Suppressor macrophage (primary cell): ENCODE data around the gene CAPN10.

Experiments used
- DNase-seq, 4 experiments: peaks; one replicate each; pipeline ENCODE4 v3.0.0-alpha.2; 2020 to 2022

Gene CAPN10

DNA sequence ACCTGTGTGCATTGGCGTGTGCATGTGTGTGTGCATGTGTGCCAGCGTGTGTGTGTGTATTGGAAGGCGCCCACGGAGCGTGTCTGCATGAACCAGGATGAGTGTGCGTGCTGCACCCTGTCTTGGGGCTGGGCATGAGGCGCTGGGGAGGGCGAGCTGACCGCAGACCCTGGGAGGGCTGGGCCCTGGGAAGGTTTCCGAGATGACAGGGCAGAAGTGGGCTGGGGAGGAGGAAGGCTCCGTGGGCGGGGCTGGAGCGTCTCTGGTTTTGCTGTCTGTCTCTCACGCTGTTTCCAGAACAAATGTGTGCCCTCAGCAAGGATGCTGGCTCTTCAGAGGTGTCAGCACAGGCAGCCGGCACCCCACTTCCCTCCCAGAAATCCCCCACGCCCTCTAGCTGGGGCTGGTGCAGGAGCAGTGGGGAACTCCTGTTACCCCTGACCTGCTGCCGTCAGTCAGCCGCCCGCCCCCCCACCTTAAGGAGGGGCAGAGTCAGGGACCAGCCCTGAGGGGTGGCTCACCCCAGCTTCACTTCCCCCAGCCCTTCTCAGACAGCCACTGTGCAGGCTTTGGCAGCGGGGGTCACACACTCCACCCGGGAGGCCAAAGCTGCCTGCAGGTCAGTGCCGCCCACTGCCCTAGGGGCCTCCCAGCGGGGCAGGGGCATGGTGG lies 38.6 kb downstream of the CAPN10 start, which contains the start of gene GPR35:
GPR35 (plus strand) TSS at position 531 of the 672 bp plus-strand sequence. CDS start 4,473 bp downstream, outside the sequence.
- peak; percentile 92 to 96 (median 95) for DNase-seq

DNA sequence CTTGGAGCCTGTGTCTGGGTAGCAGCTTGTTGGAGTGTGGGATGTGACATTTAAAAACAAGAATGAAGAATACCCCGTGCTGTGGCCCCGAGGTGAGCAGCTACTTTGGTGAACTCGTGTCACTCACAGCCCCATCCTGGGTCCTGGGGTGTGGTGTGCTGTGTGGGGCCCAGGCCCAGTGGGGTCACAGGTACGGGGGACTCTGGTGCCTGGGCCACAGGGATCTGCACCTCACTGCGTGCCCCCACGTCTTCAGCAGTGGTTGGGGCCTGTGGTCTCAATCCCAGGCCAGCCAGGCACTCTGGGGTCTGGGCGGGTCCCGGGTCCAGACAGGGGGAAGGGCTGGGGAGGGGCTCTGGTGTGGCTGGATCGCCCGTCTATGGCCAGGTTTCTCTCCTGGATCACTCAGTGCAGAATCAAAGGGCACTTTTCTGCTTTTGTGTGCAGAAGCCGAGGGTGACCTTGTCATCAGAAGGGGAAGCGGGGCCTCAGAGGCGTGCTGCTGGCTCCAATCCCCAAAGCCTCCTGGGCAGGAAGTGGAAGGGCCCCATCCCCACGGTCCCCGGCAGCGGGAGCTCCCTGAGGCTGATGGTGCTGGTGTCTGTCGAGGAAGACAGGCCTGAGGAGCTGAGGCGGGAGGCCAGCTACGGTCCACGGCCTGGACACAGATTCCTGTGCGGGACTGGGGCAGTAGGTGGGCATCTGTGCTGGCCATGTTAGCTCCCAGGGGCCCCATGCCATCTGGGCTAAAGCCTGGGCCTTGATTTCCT lies 40.2 kb downstream of the CAPN10 start:
- DNase-seq: peak; percentile 81 to 93 (median 89)

DNA sequence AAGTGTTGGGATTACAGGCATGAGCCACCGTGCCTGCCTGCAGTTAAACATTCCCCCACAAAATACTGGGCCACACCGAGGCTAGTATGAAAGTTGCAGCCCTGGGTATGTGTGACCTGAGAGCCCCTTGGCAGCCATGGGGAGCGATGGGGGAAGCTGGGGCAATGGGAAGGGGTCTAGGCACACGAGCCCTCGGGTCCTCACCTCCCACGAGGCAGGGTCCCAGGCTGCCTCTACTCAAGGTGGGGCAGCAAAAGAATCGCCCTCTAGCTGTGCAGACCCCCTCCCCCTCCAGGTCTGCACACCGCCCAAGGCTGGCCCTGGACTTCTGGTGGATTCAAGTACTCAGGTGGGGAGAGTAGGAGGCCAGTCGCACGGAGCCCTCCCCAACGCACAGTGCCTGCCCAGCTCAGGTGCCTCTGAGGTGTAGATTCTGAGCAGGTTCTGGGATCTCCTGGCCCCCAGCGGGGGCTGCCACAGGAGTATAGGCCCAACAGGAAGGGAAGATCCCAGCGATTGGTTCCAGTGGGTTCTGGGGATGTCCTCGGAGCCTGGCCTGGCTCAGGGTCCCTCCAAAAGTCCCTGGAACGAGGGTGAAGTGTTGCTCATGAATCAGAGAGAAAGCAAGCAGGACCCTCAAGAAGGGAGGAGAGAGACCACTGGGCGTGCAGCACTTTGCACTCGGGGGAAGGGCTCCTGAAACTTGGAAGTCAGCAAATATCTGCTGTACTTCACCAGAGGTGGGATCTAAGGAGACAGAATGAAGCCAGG lies 41.4 kb downstream of the CAPN10 start:
- no peak for DNase-seq

DNA sequence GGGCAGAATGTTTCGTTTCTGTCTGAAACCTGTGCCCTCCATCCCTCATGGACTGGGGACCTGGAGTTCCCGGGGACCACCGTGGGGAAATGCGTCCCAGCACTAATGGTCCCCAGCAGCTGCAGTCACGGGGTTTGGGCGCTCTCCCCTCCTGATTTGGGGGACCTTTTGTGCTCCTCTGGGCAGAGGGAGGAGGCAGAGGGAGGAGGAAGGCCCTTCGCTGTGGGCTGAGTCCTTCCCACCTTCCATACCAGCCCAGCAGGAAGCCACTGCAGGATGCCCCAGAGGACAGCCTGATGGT lies 41.9 kb downstream of the CAPN10 start:
- DNase-seq: no peak

DNA sequence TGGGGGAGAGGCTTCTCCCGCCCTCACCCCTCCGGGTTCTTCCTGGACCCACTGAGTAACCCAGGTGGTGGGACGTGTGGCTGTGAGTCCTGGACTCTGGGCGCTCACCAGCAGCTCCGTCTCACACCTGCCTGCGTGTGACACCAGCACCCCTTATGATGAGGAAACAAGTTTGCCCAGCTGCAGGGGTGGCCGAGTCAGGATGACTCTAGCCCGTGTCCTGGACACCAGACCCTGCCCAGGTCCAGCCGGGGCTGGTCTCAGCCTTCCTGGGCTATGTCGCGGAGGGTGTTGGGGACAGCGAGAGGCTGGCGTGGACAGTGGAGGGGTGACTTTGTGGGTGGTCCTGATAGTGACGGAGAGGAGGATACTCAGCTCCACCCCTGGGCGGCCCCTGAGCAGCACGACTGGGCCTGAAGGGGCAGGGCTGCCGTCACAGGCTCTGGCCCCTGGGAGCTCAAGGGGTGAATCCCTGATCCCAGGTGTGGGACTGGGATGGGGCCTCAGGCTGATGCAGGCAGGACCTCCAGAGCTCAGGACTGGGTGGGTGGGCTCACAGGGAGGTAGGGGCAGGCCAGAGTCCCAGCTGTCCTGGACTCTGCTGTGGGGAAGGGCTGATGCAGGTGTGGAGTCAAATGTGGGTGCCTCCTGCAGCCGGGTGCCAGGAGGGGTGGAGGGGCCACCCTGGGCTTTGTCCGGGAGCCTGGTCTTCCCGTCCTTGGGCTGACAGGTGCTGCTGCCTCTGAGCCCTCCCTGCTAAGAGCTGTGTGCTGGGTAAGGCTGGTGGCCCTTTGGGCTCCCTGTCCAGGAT lies 42.5 kb downstream of the CAPN10 start:
- no peak for DNase-seq

DNA sequence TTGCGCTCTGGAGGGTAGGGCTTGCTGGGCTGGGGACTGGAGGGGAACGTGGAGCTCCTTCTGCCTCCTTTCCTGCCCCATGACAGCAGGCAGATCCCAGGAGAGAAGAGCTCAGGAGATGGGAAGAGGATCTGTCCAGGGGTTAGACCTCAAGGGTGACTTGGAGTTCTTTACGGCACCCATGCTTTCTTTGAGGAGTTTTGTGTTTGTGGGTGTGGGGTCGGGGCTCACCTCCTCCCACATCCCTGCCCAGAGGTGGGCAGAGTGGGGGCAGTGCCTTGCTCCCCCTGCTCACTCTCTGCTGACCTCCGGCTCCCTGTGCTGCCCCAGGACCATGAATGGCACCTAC lies 43.1 kb downstream of the CAPN10 start:
- peak in 1 of 4 experiments; percentile 1 for DNase-seq

DNA sequence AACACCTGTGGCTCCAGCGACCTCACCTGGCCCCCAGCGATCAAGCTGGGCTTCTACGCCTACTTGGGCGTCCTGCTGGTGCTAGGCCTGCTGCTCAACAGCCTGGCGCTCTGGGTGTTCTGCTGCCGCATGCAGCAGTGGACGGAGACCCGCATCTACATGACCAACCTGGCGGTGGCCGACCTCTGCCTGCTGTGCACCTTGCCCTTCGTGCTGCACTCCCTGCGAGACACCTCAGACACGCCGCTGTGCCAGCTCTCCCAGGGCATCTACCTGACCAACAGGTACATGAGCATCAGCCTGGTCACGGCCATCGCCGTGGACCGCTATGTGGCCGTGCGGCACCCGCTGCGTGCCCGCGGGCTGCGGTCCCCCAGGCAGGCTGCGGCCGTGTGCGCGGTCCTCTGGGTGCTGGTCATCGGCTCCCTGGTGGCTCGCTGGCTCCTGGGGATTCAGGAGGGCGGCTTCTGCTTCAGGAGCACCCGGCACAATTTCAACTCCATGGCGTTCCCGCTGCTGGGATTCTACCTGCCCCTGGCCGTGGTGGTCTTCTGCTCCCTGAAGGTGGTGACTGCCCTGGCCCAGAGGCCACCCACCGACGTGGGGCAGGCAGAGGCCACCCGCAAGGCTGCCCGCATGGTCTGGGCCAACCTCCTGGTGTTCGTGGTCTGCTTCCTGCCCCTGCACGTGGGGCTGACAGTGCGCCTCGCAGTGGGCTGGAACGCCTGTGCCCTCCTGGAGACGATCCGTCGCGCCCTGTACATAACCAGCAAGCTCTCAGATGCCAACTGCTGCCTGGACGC lies 43.6 kb downstream of the CAPN10 start:
- no peak for DNase-seq

DNA sequence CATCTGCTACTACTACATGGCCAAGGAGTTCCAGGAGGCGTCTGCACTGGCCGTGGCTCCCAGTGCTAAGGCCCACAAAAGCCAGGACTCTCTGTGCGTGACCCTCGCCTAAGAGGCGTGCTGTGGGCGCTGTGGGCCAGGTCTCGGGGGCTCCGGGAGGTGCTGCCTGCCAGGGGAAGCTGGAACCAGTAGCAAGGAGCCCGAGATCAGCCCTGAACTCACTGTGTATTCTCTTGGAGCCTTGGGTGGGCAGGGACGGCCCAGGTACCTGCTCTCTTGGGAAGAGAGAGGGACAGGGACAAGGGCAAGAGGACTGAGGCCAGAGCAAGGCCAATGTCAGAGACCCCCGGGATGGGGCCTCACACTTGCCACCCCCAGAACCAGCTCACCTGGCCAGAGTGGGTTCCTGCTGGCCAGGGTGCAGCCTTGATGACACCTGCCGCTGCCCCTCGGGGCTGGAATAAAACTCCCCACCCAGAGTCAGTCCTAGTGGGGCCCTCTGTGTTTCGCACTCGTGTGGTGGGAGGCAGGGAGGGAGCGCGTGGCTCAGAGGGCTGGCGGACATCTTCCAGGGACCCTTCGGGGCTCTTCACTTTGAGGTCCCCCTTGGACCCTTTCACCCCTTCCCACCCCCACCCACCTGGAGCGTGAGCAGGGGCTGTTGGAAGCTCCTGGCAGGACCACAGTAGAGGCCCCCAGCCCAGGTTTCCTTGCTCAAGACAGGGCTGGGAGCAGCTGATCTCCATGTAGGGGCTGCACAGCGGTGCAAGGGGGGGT lies 44.4 kb downstream of the CAPN10 start:
- DNase-seq: no peak

DNA sequence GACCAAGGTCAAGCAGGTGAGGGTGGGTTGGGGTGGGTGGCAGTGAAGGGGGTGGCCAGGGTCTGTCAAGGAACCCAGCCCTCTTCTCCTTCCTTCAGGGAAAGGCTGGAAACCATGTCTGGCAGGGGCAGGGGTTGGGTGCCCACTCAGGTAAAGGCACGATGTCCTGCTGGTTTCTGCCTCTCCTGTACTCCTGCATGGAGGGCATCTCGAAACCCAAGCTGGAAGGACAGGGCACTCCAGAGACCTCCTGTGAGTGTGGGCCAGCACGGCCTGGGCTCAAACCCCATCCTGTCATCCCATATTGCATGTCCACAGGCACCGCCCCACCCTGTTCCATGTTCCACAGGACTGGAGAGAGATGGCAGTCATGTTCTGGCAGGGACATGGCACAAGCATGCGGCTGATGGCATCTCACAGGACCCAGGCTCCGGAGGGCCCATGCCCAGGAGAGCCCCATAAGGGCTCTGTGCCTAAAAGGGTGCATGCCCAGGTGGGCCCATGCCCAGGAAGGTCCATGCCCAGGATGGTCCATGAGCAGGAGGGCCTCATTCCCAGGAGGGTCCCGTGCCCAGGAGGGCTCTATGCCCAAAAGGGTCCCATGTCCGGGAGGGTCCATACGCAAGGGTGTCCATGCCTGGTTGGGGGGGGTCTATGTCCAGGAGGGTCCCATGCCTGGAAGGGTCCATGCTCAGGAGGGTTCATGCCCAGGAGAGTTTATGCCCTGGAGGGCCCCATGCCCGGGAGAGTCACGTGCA lies 45.2 kb downstream of the CAPN10 start:
- DNase-seq: no peak

DNA sequence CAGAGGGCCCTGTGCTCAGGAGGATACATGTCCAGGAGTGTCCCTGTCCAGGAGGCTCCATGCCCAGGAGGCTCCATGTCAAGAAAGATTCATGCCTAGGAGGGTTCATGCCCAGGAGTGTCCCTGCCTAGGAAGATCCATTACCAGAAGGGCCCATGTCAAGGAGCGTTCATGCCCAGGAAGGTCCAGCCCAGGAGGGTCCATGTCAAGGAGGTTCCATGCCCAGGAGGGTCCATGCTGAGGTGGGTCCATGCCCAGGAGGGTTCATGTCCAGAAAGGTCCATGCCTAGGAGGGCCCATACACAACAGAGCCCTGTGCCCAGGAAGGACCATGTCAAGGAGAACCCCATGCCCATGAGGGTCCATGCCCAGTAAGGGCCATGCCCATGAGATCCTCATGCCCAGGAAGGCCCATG lies 45.8 kb downstream of the CAPN10 start:
- no peak for DNase-seq

DNA sequence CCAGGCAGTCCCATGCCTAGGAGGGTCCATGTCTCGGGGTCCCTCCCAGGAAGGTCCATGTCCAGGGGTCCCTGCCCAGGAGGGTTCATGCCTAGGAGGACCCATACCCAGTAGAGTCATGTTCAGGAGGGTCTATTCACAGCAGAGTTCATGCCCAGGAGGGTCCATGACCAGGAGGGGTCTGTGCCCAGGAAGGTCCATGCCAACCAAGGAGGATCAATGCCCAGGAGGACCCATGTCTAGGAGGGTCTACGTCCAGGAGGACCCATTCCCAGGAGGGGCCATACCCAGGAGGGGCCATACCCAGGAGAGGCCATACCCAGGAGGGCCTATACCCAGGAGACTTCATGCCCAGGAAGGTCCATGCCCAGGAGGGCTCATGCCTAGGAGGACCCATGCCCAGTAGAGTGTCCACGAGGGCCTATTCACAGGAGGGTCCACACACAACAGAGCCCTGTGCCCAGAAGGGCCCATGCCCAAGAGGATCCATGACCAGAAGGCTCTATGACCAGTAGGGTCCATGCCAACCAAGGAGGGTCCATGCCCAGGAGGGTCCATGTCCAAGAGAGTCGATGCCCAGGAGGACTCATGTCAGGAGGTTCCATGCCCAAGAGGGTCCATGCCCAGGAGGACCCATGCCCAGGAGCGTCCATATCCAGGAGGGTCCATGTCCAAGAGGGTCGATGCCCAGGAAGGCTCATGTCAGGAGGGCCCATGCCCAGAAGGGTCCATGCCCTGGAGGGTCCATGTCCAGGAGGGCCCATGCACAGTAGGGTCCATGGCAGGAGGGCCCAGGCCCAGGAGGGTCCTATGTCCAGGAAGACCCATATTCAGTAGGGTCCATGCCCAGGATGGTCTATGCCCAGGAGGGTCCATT lies 48.8 kb downstream of the CAPN10 start:
- DNase-seq: no peak

DNA sequence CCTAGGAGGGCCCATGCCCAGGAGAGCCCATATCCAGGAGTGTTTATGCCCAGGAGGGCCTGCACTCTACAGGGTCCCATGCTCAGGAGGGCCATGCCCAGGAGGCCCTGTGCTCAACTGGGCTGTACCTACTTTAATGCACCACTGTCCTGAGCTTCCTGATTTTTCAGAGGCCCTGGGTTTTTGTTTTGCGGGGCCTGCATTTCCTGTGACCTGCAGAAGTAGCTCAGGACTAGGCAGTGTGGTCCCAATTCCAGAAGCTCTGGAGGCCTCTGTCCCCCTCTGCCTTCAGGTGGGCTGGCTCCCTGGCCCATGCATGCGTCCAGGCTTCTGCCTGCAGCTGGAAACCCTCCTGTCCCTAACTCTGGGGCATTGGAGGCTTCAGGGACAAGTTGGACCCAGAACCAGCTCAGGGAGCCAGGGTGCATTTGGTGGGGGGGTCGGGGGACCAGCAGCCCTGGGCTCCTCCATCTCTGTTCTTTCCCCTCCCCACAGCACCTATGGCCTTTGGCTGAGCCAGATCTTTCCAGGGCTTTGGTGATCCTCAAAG lies 49.5 kb downstream of the CAPN10 start:
- peak in 1 of 4 experiments; percentile 3 for DNase-seq

DNA sequence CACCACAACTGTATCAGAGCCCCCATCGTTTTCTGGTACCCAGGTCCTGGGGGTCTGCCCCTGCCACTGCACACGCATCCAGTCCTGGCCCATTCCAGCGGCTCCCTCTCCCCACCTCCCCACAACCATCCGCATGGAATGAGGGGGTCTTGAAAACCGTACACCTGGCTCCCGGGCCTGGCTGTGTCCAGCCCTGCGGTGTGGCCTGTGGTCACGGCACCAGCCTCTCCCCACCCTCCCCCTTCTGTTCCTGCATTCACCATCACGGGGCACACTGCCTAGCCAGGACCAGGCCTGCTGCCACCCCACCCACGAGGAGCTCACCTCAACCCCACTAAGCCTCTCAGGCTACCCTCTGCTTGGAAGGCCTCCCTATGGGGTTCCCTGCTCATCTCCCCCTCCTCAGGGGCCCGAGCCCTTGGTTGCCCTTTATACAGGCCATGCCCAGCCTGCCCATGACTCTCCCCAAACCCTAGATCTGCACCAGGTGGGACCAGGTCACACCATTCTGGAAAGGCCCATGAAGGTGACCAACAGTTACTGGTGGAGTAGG lies 50.1 kb downstream of the CAPN10 start:
- no peak for DNase-seq

DNA sequence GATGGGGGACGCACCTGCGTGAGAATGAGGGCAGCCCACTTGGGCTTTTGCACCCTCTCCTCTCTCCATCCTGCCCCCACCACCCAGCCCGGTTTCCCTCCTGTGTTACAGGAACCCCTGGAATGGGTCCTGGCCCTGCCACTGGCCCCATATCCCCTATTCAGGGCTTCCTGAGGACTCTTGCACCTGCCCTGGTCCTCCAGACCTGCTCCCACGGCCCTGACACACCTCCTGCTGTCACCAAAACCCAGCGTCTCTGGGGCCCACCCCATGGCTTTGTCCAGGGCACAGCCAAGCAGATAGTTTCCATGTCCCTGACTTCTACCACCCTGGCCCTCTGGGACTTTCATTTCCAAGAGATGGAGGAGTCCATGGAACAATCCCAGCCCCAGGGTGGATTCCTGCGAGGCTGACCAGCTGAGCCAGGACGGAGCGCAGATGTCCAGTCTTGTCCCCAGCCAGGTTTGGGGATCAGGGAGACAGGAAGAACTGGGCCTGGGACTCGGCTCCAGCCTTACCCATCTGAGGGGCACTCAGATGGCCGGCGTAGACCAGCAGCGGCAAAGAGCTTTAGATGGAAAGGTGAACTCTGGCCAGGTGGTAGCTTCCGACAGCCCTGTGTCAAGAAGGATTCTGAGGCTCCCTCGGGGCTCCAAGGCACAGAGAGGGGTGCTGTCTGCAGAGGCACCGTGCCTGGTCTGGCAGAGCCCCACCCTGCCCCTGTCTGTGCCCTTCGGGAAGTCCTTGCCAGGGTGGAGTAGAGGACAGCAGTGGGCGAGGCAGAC lies 50.8 kb downstream of the CAPN10 start:
- no peak for DNase-seq

DNA sequence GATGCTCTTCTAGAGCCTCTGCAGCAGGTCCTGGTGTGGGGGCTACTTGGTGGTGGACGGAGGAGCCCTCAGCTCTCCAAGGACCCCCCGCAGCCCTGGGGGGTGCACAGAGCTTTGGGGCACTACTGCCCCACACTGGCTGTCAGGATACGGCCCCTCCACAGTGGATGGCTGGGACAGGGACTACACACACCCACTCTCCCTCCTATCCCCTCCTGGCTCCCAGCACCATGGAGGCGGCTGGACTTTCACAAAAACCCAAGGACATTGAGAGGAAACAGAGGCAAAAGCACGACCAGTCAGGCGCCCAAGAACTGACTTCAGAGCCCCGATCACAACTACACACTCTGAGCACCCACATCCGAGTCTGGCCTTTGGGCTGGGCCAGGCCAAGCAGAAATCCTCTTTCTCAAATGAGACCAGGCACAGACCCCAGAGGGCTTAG lies 51.4 kb downstream of the CAPN10 start:
- no peak for DNase-seq

DNA sequence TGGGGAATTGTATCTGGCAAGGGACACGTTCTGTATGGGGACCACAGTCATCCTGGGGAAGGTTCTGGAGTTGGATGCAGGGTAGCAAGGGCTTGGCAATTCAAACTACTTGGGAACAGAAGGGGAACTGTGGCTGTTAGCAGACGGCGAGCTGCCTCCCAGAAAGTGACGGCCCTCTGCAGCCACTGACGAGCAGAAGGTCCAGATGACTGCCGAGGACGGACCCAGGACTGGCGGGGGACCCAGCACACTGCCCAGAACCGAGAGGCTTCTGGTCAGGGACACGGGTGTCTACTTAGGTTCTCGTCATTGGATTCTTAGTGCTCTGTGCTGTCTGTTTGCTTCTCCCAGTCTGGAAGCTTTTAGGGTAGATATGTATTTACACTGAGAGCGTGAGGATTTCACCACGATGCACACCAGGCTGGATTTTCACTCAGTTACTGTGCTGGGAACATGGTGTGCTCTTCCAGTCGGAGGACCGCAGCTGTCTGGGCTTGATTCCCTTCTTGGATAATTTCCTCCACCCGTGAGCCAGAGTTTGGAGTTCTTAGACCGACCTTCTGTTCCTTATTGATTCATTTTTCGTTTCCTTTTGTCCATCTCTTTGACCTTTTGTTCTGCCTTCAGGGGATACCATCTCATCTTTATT lies 52.1 kb downstream of the CAPN10 start:
- no peak for DNase-seq

DNA sequence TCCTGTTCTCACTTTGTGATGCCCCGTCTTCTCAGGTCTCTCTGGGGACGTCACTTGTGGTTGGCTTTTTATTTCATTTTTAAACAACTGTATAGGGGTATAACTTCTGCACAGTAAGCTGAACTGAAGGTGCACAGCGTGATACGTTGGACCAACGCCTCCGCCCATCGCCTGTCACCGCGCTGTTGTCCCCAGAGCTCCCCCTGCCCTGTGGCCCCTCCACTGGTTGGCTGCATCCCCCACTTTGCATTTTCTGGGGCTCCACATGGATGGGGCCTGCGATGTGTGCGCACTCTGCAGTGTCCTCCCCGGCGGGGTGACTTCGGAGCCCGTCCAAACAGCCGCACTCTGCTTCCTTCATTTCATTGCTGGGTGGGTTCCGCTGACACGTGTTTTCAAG lies 53.0 kb downstream of the CAPN10 start:
- DNase-seq: no peak
